GM23248 (cell line): ENCODE results near the gene USF2. TPM values are rescaled to one million over a fixed set of nuclear protein-coding genes. Genes with fewer than 3 reads are reported as not detected.

Experiments used
- DNase-seq: peaks from one replicate; pipeline ENCODE4 v3.0.0-alpha.2; 2015
- H2AFZ ChIP-seq: fragments of 200-600 bp; sonication (generic); 2 replicates; pipeline ENCODE4 v1.6.1; 2016; ENCODE audit warnings: antibody characterized with exemption
- H3F3A ChIP-seq: fragments of 200-600 bp; sonication (generic); 2 replicates; pipeline ENCODE4 v1.6.1; 2016; ENCODE audit warnings: mild to moderate bottlenecking, antibody characterized with exemption, mixed run types; ENCODE audit not compliant: insufficient read depth
- H3K27ac ChIP-seq: fragments of 200-600 bp; sonication (generic); 2 replicates; pipeline ENCODE4 v1.5.1; 2016; ENCODE audit warnings: mild to moderate bottlenecking
- H3K27me3 ChIP-seq: fragments of 200-600 bp; sonication (generic); replicated peaks from 2 replicates; pipeline ENCODE4 v1.6.1; 2016; ENCODE audit warnings: mild to moderate bottlenecking; ENCODE audit not compliant: insufficient read depth
- H3K36me3 ChIP-seq: fragments of 200-600 bp; sonication (generic); 2 replicates; pipeline ENCODE4 v1.6.1; 2016; ENCODE audit warnings: low read depth, mild to moderate bottlenecking
- H3K4me1 ChIP-seq: fragments of 200-600 bp; sonication (generic); 2 replicates; pipeline ENCODE4 v1.6.1; 2016; ENCODE audit warnings: mild to moderate bottlenecking; ENCODE audit not compliant: insufficient read depth
- H3K4me2 ChIP-seq: fragments of 200-600 bp; sonication (generic); one replicate; pipeline ENCODE4 v1.6.1; 2016; ENCODE audit warnings: mild to moderate bottlenecking; ENCODE audit not compliant: unreplicated experiment
- H3K4me3 ChIP-seq: fragments of 200-600 bp; sonication (generic); 2 replicates; pipeline ENCODE4 v1.5.1; 2016; ENCODE audit warnings: mild to moderate bottlenecking
- H3K79me2 ChIP-seq: fragments of 200-600 bp; sonication (generic); 2 replicates; pipeline ENCODE4 v1.6.1; 2016; ENCODE audit warnings: mild to moderate bottlenecking; ENCODE audit not compliant: insufficient read depth
- H3K9ac ChIP-seq: fragments of 200-600 bp; sonication (generic); 2 replicates; pipeline ENCODE4 v1.6.1; 2016; ENCODE audit warnings: mild to moderate bottlenecking
- H3K9me2 ChIP-seq: fragments of 200-600 bp; sonication (generic); 2 replicates; pipeline ENCODE4 v1.6.1; 2016; ENCODE audit warnings: mixed run types, mild to moderate bottlenecking, moderate library complexity; ENCODE audit not compliant: insufficient read depth
- H3K9me3 ChIP-seq: fragments of 200-600 bp; sonication (generic); one replicate; pipeline ENCODE4 v1.6.1; 2017; ENCODE audit warnings: low read depth
- H4K20me1 ChIP-seq: fragments of 200-600 bp; sonication (generic); 2 replicates; pipeline ENCODE4 v1.6.0; 2016; ENCODE audit not compliant: insufficient read depth
- EZH2 ChIP-seq: fragments of 200-600 bp; sonication (generic); IDR thresholded peaks from 2 replicates; pipeline ENCODE4 v1.6.1; 2018; ENCODE audit warnings: antibody characterized with exemption, mild to moderate bottlenecking; ENCODE audit not compliant: insufficient read depth, poor library complexity, severe bottlenecking
- EZH2phosphoT487 ChIP-seq: fragments of 200-600 bp; sonication (generic); IDR thresholded peaks from 2 replicates; pipeline ENCODE4 v1.6.1; 2018; ENCODE audit warnings: antibody characterized with exemption, moderate library complexity, mild to moderate bottlenecking, low read depth; ENCODE audit not compliant: insufficient read depth
- WGBS, 2 experiments: methylation state at CpG; one replicate each; pipeline ENCODE4 v1.1.6; 2015 to 2017; ENCODE audit warnings: low lambda C conversion rate in 2 of 2, low coverage in 1 of 2; ENCODE audit errors: missing lambda C conversion rate in 2 of 2; 5-methylcytosine and 5-hydroxymethylcytosine counted together
- in situ Hi-C: fragments of 300-500 bp; cut with MboI; formaldehyde crosslinking; loops from 2 replicates; pipeline ENCODE4 v1.15.0; 2020
- polyA plus RNA-seq: library from polyadenylated mRNA; unstranded; fragments of >200 nt; fragmentation: Nextera tagmentation; extraction: Ambion mirVana; gene quantifications from 2 replicates; pipeline ENCODE4 v1.2.1, GENCODE V29; 2016
- total RNA-seq: library from RNA; depleted of rRNA; stranded (reverse); fragments of >200 nt; shearing (Covaris generic); gene quantifications from 2 replicates; pipeline ENCODE4 v1.2.3, GENCODE V29; 2014

Gene USF2
- total and polyA plus RNA-seq, 2 experiments from 2014 or later: 10.4 to 64.6 TPM

- Histone ChIP-seq H3K27ac (no peak overlapping the region), H3F3A (no peaks in the 10 kb centered on the region), H3K27me3 (peaks cover 4% of the 10 kb centered on the region; the same call in 1 of the 2 replicates), H3K4me2 (no peak overlapping the region), H2AFZ (no peak overlapping the region), H3K4me3 (no peak overlapping the region), H4K20me1 (no peaks in the 10 kb centered on the region), H3K9ac (no peak overlapping the region), H3K9me2 (no peaks in the 10 kb centered on the region), H3K79me2 (no peaks in the 10 kb centered on the region), H3K9me3 (no peaks in the 10 kb centered on the region), H3K4me1 (no peaks in the 10 kb centered on the region), H3K36me3 (no peaks in the 10 kb centered on the region)
- in situ Hi-C loops: no loop called here
- DNase-seq: no peak
- TF ChIP-seq EZH2 (no peak), EZH2phosphoT487 (no peak)
- 13 to 29% methylated on average over 1 of the region's 1 CpG for WGBS, 2 experiments
These were observed 28.4 kb upstream of the USF2 start for GRCh38 chr19:35240327-35240726.

DNA sequence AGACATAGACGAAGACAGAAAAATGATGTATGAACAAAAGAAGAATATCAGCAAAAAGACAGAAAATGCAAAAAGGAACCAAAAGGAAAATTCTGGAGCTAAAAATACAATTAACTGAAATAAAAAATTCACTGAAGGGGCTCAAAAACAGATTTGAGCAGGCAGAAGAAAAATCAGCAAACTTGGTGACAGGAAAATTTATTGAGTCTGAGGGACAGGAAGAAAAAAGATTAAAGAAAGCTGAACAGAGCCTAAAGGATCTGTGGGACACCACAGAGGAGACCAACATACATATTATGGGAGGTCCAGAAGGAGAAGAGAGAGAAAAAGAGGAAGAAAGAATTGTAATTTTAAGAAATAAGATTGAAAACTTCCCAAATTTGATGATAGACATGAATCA lies 27.3 kb upstream of the USF2 start:
- WGBS, 2 experiments: 29 to 52% methylated on average over 1 of the region's 1 CpG
- Histone ChIP-seq H3K79me2 (no peaks in the 10 kb centered on the region), H3K9me2 (no peaks in the 10 kb centered on the region), H3K4me3 (no peak overlapping the region), H3F3A (no peaks in the 10 kb centered on the region), H3K4me2 (no peak overlapping the region), H3K9me3 (no peaks in the 10 kb centered on the region), H3K27me3 (peaks cover 12% of the 10 kb centered on the region), H4K20me1 (no peaks in the 10 kb centered on the region), H3K36me3 (no peaks in the 10 kb centered on the region), H2AFZ (no peak overlapping the region), H3K27ac (no peak overlapping the region), H3K9ac (no peak overlapping the region), H3K4me1 (no peaks in the 10 kb centered on the region)
- in situ Hi-C loops: no loop called here
- no peak for DNase-seq
- TF ChIP-seq EZH2phosphoT487 (no peak), EZH2 (no peak)

DNA sequence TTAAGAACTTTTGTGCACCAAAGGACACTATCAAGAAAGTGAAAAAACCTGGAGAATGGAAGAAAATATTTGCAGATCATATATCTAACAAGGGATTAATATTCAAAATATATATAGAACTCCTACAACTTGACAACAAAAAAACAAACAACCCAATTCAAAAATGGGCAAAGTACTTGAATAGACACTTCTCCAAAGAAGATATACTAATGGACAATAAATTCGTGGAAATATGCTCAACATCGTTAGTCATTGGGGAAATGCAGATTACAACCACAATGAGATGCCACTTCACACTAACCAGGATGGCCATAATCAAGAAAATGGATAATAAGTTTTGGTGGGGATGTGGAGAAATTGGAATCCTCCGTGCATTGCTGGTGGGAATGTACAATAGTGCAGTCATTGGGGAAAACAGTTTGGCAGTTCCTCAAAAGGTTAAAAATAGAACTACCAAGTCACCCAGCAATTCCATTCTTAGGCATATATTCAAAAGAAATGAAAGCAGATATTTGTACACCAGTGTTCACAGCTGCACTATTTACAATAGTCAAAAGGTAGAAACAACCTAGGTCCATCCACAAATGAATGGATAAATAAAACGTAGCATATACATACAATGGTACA lies 22.2 kb upstream of the USF2 start:
- Histone ChIP-seq H3K4me3 (no peak overlapping the region), H2AFZ (no peak overlapping the region), H3K79me2 (no peaks in the 10 kb centered on the region), H3K27ac (no peak overlapping the region), H4K20me1 (no peaks in the 10 kb centered on the region), H3K9ac (no peak overlapping the region), H3K27me3 (peaks cover 44% of the 10 kb centered on the region), H3K4me1 (no peaks in the 10 kb centered on the region), H3K9me3 (no peaks in the 10 kb centered on the region), H3K9me2 (no peaks in the 10 kb centered on the region), H3K36me3 (no peaks in the 10 kb centered on the region), H3K4me2 (no peak overlapping the region), H3F3A (no peaks in the 10 kb centered on the region)
- TF ChIP-seq EZH2phosphoT487: no peak
- TF ChIP-seq EZH2: no peak
- in situ Hi-C loops: no loop called here
- no peak for DNase-seq
- 35 to 37% methylated on average over 4 of the region's 4 CpGs for WGBS, 2 experiments

GRCh38 chr19:35247526-35248309 lies 21.0 kb upstream of the USF2 start:
- Histone ChIP-seq H3K36me3 (no peaks in the 10 kb centered on the region), H3K9ac (no peak overlapping the region), H4K20me1 (no peaks in the 10 kb centered on the region), H3K4me1 (no peaks in the 10 kb centered on the region), H3K79me2 (no peaks in the 10 kb centered on the region), H3K27me3 (peaks cover 44% of the 10 kb centered on the region), H3K9me2 (no peaks in the 10 kb centered on the region), H3K9me3 (no peaks in the 10 kb centered on the region), H3K4me2 (no peak overlapping the region), H3K4me3 (no peak overlapping the region), H3F3A (no peaks in the 10 kb centered on the region), H3K27ac (no peak overlapping the region), H2AFZ (no peak overlapping the region)
- DNase-seq: no peak
- TF ChIP-seq EZH2phosphoT487 (no peak), EZH2 (no peak)
- in situ Hi-C loops: no loop called here
- 1 to 3% methylated on average over 24 to 42 of the region's 42 CpGs for WGBS, 2 experiments
